ENCODE data around the gene SDC3.
"Not testable (repeated sequence)": the region's sequence is repeated elsewhere in the genome, so short reads cannot be mapped to it uniquely, and the experiment has no call there.

Gene SDC3

GRCh38 chr1:30872033-30872947 is 36.3 kb downstream of the SDC3 start:
- DNase-seq, result no peak

DNA sequence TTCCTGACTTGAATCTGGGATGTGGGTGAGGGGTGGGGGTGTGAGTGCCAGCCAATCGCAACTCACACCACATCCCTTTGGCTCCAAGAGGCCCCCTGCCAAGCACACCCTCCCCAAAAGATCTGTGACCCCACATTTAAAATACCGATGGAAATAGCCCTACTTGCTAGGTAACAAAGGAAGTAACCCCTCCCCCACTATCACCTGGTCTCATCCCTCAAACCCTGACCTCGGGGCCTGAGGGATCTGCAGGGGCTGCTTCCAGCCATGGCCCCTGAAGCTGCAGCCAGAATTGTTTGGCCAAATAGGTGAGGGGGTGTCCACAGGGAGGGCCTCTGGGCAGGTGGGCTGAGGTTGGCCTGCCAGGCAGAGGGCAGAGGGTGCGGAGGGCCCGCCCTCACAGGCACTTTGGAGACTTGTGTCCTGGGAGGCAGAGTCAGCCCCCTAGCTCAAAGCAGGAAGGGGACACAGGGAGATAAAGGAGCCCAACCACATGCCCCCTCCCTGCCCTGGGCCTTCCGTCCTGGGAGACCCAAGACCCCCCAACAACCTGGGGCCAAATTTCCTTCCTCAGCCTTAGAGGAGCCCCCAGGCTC is 37.2 kb downstream of the SDC3 start:
- no peak for DNase-seq

GRCh38 chr1:30870656-30871055 is 37.9 kb downstream of the SDC3 start:
- no peak for DNase-seq

DNA sequence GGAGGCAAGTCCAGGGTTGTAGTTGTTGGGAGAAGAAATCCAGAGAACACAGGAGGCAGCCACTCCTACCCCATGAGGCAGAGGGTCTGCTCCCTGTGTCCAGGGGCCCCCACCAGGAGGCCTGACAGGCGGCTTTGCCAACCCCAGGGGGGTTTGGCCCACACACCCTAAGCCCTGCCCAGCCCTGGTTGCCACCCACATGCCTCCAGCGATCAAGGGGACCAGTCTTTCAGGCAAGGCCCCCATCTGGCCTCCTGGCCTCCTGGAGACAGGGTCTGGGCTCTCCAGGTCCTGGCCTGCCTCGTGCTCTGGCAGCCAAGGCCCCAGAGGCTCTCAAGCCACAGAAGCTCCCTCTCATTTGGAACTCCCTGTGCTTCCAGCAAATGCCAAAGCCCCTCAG is 38.5 kb downstream of the SDC3 start:
- DNase-seq, result no peak

- DNase-seq, result no peak
Measured at GRCh38 chr1:30868833-30869435, 39.6 kb downstream of the SDC3 start.

- not testable (repeated sequence) for DNase-seq
Measured at GRCh38 chr1:30868057-30868456, 40.5 kb downstream of the SDC3 start.

GRCh38 chr1:30867537-30867936 is 41.0 kb downstream of the SDC3 start:
- DNase-seq, result no peak

DNA sequence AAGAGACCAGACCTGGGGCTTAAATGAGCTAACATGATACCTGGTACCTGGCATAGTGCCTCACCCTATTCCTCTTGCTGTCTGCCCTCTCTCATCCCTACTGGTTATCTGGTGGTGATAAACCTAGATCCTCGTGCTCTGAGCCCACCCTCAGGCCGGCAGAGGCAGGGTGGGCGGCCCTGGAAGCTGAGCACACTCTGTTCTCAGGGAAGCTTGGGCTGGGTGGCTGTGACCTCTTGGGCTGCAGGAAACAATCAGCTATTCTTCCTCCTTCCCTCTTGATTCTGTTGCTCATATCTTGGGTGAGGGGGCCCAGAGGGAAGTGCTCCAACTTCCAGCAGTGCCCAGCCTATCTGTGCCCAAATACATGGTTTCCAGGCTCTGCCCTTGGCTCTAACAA is 42.0 kb downstream of the SDC3 start:
- DNase-seq, result no peak

DNA sequence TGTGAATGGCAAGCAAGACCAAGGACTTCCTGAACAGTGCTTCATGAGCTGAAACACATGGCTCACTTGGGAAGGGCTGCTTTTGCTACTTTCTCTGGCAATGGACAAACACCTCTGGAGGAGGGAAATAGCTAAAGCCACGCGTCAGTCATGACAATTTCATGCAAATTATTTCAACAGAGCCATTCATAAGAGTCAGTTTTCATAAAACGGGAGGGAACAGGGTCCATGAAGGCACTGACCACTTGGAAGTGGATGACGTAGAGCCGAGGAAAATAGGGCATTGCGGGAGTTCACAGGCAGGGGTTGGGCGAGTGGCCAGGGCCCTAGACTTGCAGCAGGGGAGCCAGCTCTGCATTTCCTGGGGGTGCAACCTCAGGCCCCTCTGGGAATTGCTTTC is 43.9 kb downstream of the SDC3 start:
- no peak for DNase-seq

DNA sequence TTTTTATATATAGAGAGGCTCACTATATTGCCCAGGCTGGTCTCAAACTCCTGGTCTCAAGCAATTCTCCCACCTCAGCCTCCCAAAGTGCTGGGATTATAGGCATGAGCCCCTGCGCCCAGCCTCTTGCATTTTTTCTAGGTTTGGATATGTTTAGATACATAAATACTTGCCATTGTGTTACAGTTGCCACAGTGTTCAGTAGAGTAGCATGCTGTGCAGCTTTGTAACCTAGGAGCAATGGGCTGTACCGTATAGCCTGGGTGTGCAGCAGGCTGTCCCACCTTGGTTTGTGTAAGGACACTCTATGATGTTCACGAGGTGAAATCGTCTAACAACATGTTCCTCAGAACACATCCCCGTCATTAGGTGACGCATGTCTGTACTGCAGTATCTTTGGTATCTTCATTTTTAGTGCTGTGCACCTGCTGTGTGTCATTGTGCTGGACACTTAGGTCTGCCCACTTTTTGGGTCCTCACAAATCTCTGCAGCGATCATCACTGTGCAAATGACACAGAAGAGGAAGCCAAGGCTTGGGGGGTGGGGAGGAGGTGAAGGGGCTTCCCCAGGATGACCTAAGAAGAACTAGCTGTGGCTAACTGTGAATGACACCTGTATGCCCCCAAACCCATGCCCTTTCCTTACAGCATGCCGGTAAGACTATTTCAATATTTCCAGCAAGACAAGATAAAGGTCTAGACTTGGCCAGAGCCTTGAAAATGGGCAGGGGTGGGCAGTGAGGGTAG is 44.5 kb downstream of the SDC3 start:
- DNase-seq, result no peak

DNA sequence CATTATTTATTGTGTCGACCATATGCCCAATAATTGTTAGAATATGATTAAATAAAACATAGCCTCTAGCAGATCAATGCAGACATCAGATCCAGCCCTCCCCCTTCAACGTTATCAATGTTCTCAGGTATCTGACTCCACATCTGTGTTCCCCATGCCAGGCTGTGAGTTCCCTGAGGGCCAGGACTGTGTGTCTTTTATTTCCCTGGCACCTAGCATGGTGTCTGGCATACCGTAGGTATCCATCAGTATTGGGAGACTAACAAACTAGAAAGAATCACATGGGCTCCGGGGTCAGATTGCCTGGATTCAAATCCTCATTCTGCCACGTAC is 48.3 kb downstream of the SDC3 start:
- no peak for DNase-seq

- DNase-seq, result no peak
Measured at GRCh38 chr1:30857964-30858363, 50.6 kb downstream of the SDC3 start.

- no peak for DNase-seq
Measured at GRCh38 chr1:30857062-30857461, 51.5 kb downstream of the SDC3 start.

DNA sequence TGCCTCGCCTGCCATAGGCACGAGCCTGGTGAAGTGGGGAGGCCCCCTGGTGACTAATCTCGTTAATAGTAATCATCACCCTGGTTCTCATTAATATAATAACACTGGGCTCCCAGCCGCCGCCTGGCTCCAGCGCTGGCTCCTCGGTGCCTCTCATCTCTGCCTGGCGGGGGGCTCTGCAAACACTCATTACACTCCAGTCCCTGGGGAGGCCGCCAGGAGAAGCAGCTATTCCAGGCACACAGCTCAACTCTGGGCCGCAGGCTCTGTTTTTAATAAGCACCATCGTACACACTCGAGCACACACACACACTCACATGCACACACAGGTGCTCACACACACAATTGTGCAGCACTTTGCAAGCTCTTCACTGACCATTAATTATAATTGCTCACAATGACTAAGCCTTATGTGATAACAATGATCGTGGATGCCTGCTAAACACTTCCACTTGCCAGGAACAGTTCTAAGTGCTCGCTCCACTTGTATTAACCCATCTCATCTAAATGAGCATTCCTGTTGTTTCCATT is 52.2 kb downstream of the SDC3 start:
- no peak for DNase-seq

DNA sequence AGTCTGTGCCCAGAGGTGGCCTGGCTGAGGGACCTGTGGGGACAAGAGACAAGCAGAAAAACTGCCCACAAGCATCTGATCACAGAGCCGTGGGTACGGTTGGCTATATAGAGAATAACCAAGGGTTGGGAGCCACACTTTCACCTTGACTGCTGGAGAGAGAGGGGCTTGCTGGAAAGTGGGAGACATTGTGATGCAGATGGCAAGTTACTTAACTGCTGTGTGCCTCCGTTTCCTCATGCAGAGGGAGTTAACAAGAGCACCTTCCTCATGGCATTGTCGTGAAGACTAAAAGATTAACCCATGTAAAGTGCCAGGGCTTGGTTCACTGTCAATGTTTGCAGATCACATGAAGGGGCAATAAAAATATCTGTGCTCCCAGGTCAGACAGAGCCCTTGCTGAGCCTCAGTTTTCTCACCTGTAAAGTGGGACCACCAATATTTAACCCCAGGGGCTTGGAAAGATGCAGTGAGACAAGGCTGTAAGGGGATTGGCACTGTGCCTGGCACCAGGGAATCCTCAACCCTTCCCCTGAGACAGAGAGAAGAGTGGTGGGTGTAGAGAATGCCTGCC is 52.8 kb downstream of the SDC3 start:
- DNase-seq, result no peak

DNA sequence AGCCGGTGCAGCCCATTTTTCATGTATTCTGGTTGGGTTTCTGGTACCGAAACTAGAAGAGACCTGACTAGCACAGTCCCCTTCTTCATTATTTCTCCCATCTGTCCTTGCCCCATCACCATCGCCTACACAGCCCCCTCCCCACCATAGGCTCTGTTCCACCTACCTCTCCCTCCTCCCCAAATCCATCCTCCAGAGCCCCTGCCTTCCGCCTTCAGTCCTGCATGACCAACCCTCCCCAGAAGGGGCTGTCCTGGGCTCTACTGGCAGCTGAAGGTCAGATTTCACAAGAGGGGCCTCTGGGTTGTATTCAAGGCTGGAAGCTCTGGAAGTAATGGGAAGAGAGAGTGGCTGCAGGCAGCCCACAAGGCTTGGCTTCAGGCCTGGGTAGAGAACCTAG is 55.2 kb downstream of the SDC3 start:
- DNase-seq, result no peak

DNA sequence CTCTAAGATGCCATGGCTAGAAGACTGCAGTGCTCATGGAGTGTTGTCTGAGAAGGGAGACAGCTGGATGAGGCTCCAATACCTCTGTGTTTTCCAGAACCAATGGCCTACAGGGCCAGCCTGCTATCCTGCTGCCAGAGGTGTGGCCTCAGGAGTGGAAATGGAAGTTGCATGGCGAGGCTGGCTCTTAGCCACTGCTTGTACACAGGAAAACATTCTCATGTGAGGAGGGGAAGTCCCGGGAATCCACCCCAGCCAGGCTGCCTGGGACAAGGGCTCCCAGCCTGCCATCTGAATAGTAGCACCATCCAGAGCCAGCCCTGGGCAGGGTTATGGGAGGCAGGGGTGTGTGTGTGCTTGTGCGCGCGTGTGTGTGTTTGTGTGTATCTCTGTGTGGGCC is 56.5 kb downstream of the SDC3 start:
- DNase-seq, result no peak

- no peak for DNase-seq
Measured at GRCh38 chr1:30851286-30851685, 57.3 kb downstream of the SDC3 start.

DNA sequence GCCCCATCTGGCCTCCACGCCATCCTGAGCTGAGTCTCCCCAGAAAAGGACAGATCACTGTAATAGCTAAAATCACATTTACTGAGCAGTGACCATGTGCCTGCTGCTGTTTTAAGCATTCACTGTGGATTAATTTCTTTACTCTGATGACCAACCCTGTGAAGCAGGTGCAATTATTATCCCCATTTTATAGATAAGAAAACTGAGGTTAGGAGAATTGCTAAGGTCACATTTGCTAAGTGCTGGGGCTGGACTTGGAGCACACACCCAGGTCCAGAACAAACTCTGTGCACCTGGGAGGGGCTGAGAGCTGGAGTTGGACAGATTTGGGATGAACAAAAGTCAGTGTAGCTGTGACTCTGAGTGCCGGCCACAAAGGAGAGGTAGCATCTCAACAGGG is 58.0 kb downstream of the SDC3 start:
- no peak for DNase-seq

DNA sequence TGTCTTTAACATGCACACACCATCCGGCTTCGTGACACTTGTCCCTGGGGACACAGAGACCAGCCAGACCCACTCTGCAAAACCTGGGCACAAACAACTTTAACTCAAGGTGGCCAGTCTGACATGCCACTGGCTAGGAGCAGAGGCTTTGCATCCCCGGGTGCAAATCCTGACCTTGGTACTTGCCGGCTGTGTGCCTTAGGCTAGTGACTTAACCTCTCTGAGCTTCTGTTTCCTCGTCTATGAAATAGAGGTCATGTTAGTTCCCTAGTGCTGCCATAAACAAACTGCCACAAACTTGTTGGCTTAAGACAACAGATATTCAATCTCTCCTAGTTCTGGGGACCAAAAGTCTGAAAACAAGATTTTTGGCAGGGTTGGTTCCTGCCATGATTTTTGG is 60.4 kb downstream of the SDC3 start:
- no peak for DNase-seq

DNA sequence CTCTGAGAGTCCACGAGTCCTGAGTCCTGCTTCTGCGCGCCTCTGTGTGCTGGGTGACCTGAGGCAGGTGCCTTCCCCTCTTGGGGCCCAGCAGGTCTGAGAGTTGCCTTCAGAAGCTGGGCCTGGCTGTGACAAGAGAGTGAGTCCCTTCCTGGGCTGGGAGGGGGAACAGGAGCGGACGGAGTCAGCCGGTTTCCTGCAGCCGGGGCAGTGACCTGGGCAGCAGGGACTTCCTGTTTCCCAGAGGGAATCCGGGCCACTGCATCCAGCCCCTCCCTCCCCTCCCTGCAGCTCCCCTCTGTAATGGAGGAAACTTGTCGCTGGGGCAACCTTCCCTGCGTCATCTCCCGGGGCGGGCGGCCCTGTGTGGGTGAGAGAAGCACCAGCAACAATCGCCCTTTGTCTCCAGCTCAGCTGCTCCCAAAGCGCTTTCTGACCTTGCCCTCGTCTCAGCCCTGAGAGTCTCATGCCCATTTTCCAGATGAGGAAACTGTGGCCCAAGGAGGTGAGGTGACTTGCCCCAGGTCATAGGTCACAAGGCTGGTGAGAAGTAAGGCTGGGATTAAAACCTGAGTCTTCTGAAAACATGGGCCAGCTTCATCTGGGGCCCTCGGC is 61.1 kb downstream of the SDC3 start:
- no peak for DNase-seq

GRCh38 chr1:30846587-30846986 is 62.0 kb downstream of the SDC3 start:
- DNase-seq, result no peak

DNA sequence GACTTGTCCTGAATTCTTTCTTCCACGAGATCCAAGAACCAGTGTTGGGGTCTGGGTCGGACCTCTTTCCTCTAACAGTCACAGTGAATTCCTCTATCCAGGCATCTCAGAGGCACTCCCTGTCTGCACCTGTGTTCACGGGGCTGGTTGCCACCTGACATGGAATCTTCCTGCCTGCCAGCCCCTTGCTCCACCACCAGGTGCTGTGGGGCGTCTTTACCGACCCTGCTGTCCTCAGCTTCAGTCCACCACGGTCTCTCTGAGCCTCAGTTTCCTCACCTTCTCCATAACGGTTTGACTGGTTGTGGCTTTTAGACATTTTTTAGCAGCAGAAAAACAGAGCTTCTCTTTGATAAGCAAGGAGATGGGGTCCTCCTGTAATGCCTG is 62.7 kb downstream of the SDC3 start:
- no peak for DNase-seq

All from activated CD4-positive, alpha-beta T cell treated with anti-CD3 and anti-CD28 coated beads, Interleukin-2, amount 50 U/mL, for 4 hours (primary cell).